NCI-H748 (cell line): Measurements from ENCODE around the gene CD109.

Source experiments
- DNase-seq: peaks from one replicate; lab custom pipeline; 2025; ENCODE audit not compliant: unreplicated experiment; lab: John Stamatoyannopoulos, UW

CD109 gene

DNA sequence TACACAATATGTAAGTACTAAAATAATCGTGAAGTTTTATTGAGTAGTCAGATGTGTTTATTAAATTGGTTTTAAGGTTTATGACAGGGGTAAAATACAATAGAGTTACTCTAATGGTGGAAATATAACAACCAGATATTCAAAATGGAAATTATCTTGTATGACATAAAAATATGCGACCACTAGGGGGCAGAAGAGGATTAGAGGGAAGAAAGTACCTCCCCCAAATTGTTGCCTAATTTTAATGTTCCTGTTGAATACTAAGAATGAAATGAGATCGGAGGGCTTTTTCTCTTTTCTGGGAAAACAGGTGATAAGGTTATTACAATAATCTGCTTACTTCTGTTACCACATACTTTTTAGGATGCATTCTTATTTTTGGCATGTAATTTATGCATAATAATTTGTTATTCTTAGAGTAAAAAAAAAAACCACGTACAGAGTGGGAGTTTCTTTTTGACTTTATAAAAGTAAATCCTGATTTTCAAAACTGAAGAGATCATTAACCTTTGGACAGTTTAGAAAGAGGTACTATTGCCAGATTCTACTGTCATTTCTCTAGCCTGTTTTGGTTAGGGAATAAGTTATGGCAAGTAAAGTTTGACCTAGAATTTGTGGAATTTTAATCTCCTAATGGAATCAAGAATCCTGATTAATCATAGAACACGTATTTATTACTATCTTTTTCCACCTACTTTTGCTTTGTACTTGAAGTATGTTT is 159.2 kb downstream of the CD109 start:
- DNase-seq = peak; percentile 51

DNA sequence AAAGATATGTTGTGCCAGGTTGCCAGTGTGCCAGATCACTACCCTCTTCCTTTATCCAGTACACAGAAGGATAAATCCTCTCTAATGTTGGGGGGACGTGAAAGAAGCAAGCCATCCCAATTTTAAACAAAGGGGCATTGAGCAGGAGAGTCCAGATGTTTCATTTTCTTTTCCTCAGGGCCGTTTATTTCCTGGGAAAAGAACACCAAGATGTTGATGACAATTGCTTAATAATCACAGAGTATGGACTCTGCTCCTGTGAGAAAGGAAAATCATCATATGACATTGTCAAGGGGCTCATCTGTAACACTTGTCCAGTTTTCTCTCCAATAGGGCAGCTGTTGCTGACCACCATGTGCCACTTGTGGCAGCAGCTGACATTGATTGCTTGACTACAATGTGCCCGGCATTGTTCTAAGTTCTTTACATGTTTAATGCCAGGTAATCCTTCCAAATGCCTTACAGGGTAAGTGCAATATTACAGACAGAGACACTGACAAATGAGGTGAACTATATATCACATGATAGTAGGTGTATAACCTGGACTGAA is 161.4 kb downstream of the CD109 start:
- DNase-seq = no peak

GRCh38 chr6:73858376-73858775 is 162.4 kb downstream of the CD109 start:
- no peak for DNase-seq

- DNase-seq = no peak
Observed at GRCh38 chr6:73860303-73860702, 164.3 kb downstream of the CD109 start.

DNA sequence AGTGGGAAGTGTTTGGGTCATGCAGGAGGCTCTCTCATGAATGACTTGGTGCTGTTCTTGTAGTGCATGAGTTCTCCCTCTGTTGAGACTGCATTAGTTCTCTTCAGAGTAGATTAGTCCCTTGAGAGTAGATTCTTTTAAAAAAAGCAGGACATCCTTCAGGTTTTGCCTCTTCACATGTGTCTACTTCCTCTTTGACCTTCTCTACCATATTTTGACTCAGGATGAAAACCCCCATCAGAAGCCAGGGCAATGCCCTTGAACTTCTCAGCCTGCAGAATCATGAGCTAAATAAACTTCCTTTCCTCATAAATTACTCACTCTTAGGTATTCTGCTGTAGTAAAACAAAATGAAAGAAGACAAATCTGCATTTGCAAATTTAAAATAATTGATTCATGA is 170.3 kb downstream of the CD109 start:
- no peak for DNase-seq

- DNase-seq = no peak
Observed at GRCh38 chr6:73867411-73867810, 171.4 kb downstream of the CD109 start.

DNA sequence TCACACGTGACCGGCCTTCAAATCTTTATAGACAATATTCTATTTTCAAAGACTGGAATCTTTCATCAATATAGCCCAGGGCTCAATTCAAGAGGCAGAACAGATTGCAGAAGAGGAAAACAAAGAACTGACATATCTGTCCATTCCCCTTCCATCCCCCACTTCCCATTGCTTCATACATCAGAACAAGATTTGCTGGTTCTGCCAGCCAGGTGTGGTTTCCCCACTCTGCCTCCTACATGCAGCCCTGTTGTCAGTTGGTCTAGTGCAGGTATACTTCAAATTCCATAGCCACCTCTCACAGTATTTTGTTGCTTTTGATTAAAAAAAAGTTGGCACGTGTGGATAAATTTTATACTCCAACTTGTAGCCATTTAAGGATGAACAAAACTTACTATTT is 174.9 kb downstream of the CD109 start:
- DNase-seq = no peak

DNA sequence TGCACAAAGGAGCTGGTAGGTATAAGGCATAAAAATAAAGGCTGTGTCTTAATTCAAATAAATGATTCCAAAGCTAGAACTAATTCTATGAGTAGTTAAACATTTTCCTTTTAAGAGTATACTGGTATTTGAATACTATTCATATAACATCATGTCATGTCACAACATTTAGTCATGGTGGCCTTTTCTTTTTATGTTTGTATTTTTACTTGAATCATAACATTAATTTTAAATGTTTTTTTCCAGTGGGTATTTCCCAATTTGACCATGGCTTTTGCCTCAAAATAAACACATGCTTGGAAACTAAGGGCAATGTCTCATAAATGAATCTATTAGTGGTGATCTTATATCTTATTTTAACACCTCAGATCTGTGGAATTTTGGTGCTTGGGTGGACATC is 177.1 kb downstream of the CD109 start:
- DNase-seq = no peak
